BE2C (cell line): ENCODE results near the gene CAPRIN1.
A peak's percentile ranks its signal among the peaks of the same experiment; 100 is the strongest.
"Not testable (repeated sequence)": the region's sequence is repeated elsewhere in the genome, so short reads cannot be mapped to it uniquely, and the experiment has no call there.

Experiments
- DNase-seq: peaks from one replicate; pipeline ENCODE4 v3.0.0-alpha.2; 2020
- H3K27me3 ChIP-seq: fragments of 250-450 bp; sonication (Bioruptor Pico); 2 replicates; pipeline ENCODE4 v1.5.1; 2020; ENCODE audit warnings: mild to moderate bottlenecking
- H3K36me3 ChIP-seq: fragments of 250-450 bp; sonication (Bioruptor Pico); 2 replicates; pipeline ENCODE4 v1.5.1; 2020; ENCODE audit warnings: mild to moderate bottlenecking
- H3K4me1 ChIP-seq: fragments of 250-450 bp; sonication (Bioruptor Pico); 2 replicates; pipeline ENCODE4 v1.5.1; 2020
- H3K4me3 ChIP-seq: 2 replicates; pipeline ENCODE4 v1.5.1; 2011; ENCODE audit warnings: low read depth, low read length
- H3K9me3 ChIP-seq: fragments of 250-450 bp; sonication (Bioruptor Pico); 2 replicates; pipeline ENCODE4 v1.5.1; 2020
- TF ChIP-seq, protein P1 (sequence below): IDR thresholded peaks from 2 replicates; pipeline ENCODE4 v1.5.1; 2012; ENCODE audit warnings: mild to moderate bottlenecking, low read depth, low read length

CAPRIN1 gene

DNA sequence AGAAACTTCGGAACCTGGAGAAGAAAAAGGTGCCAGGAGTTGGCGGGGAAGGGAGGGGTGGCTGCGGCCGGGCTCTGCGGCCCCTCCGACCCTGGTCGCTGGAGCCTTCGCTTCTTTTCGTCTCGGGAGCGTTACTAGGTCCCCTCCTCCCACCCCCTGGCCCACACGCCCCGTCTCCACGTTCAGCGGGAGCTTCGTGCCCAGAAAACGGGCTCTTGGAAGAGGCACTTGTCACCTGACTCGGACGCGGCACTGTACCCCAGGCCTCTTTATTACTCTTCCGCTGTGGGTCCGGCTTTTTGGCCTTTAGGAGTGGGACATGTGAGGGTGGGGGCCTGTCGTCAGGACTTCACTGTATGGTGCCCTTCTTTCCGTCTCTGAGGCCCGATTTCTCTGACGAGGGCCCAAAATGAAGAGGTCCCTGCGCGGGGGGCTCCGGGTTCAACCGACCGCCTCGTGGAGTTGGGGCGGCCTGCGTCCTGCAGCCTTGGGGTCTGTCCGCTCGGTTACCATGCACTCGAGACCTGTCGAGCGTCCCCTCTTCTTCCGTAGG lies 1.2 kb downstream of the CAPRIN1 start:
- TF ChIP-seq, protein P1, sequence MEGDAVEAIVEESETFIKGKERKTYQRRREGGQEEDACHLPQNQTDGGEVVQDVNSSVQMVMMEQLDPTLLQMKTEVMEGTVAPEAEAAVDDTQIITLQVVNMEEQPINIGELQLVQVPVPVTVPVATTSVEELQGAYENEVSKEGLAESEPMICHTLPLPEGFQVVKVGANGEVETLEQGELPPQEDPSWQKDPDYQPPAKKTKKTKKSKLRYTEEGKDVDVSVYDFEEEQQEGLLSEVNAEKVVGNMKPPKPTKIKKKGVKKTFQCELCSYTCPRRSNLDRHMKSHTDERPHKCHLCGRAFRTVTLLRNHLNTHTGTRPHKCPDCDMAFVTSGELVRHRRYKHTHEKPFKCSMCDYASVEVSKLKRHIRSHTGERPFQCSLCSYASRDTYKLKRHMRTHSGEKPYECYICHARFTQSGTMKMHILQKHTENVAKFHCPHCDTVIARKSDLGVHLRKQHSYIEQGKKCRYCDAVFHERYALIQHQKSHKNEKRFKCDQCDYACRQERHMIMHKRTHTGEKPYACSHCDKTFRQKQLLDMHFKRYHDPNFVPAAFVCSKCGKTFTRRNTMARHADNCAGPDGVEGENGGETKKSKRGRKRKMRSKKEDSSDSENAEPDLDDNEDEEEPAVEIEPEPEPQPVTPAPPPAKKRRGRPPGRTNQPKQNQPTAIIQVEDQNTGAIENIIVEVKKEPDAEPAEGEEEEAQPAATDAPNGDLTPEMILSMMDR: no peak
- H3K36me3 ChIP-seq: peaks cover 15% of the 10 kb centered on the region
- peak; percentile 6 for DNase-seq

DNA sequence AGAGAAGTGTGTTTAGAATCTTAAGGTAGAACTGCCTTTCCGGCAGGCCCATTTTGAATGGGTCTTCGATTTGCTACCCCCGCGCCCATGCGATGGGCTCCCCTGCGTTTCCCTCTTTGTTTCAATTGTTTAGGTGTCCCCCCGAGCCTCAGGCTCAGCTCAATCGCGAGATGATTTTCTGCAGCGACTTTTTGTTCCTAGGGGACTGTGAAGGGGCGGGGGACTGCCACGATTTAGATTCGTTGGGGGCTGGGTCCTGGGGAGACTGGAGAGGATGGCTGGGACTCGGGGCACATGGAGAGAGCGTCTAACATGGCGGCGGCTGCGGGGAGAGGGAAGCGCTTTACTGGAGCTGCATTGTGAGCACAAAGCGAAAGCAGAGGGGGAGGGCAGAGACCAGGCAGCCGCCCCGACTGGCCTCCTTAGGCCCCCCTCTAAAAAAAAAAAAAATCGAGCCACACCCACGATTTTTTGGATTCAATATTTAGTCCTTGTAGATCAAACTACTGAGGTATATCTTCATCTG lies 1.7 kb downstream of the CAPRIN1 start:
- Histone ChIP-seq H3K36me3 (peaks cover 15% of the 10 kb centered on the region), H3K27me3 (no peaks in the 10 kb centered on the region), H3K4me1 (no peaks in the 10 kb centered on the region), H3K9me3 (no peaks in the 10 kb centered on the region), H3K4me3 (peak overlapping the region; percentile 86)
- DNase-seq: peak; percentile 69
- TF ChIP-seq, protein P1: no peak

More for the DNA sequence above, 1.2 kb downstream of the CAPRIN1 start:
- H3K9me3 ChIP-seq: no peaks in the 10 kb centered on the region
- H3K4me3 ChIP-seq: peak overlapping the region; percentile 86
- H3K4me1 ChIP-seq: no peaks in the 10 kb centered on the region
- no peaks in the 10 kb centered on the region for H3K27me3 ChIP-seq

DNA sequence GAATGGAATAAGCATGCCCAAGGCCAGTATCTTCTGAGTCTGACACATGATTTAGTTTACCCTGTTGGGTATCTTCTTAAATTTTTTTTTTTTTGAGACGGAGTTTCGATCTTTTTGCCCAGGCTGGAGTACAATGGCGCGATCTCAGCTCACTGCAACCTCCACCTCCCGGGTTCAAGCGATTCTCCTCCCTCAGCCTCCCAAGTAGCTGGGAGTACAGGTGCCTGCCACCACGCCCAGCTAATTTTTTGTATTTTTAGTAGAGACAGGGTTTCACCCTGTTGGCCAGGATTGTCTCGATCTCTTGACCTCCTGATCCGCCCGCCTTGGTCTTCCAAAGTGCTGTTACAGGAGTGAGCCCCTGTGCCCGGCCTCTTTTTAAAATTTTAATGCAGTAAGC lies 2.8 kb downstream of the CAPRIN1 start:
- not testable (repeated sequence) for H3K4me1 ChIP-seq

DNA sequence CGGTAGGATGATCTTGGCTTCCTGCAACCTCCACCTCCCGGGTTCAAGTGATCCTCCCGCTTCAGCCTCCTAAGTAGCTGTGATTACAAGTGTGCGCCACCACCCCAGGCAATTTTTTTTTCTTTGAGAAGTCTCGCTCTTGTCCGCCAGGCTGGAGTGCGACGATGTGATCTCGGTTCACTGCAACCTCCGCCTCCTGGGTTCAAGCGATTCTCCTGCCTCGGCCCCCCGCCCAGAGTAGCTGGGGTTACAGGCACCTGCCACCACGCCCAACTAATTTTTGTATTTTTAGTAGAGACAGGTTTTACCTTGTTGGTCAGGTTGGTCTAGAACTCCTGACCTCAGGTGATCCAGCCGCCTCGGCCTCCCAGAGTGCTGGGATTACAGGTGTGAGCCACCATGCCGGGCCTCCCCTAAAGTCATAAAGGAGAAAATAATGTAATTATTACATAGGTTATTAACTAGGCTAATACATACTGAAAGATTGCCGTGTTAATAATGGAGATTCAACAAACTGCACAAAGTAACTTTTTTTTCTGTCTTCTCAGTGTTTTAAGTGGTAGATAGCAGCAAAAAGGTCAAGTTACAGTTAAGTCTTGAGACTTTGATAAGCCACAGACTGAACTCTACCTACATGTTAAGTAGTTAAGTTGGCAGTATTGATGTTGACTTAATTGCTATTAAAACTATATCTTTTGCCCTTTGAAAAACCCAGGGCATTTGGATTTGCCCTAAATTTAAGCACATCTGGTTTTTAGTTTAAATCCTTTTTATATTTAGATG lies 3.9 kb downstream of the CAPRIN1 start:
- TF ChIP-seq, protein P1: no peak
- no peaks in the 10 kb centered on the region for H3K27me3 ChIP-seq
- H3K9me3 ChIP-seq: no peaks in the 10 kb centered on the region
- no peaks in the 10 kb centered on the region for H3K4me1 ChIP-seq
- no peak for DNase-seq
- no peak overlapping the region for H3K4me3 ChIP-seq
- H3K36me3 ChIP-seq: peaks cover 15% of the 10 kb centered on the region

More for the DNA sequence above, 2.8 kb downstream of the CAPRIN1 start:
- not testable (repeated sequence) for DNase-seq, H3K27me3 ChIP-seq, H3K9me3 ChIP-seq
- peak overlapping the region; percentile 86 for H3K4me3 ChIP-seq
- peaks cover 15% of the 10 kb centered on the region for H3K36me3 ChIP-seq

DNA sequence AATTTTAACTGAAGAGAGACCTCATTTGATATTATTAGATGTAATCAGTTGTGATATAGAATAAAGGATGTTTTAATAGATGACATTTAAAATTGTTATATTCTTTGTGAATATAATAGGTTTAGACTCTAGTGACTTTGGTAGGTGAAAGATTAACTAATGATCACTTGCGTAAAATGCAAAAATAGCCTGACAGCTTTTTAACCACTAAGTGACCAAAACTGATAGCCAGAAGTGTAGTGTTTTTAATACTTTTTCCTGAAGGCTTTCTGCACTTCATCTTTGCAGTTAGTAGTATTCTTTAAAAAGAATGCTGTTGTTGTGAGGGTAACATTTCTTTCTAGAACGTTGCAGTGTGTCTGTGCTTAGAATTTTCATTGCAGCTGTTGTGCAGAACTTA lies 5.1 kb downstream of the CAPRIN1 start:
- no peak for DNase-seq
- H3K27me3 ChIP-seq: no peaks in the 10 kb centered on the region
- TF ChIP-seq, protein P1: no peak
- H3K36me3 ChIP-seq: peaks cover 15% of the 10 kb centered on the region
- H3K4me1 ChIP-seq: no peaks in the 10 kb centered on the region
- H3K4me3 ChIP-seq: no peak overlapping the region
- H3K9me3 ChIP-seq: no peaks in the 10 kb centered on the region

DNA sequence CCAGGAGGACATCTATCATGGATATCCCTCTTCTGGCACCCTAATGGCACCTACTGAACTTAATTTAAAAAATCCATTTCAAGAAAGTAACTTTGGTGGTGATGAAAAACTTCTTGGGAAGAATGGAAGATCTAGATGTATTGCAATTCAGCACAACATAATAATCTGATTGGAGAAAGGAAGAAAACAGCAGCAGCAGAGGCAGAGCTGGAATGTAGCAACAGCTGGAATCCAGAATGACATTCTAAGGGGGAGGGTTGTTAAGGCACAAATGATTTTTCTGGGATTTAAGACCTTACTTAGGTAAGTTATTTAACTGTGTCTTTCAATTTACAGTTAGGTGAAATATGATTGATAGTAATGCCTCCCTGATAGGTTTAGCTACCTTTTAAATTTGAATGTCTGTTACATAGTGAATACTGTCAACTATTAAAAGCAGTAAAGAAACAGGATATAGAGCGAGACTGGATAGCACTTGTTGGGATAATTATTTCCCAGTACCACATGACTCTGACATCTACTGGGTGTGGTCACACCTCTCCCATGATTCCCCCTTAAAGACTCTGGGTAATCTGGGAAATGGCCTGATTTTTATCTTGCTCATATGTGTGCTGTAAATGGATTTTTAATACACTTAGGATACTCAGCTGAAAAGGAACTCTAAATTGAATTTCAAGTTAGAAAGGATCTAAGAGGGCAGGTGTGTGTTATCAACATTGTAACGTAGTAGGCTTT lies 11.7 kb downstream of the CAPRIN1 start:
- TF ChIP-seq, protein P1: no peak
- Histone ChIP-seq H3K4me3 (no peak overlapping the region), H3K4me1 (no peaks in the 10 kb centered on the region; the same call in 1 of the 2 replicates), H3K9me3 (no peaks in the 10 kb centered on the region), H3K36me3 (no peaks in the 10 kb centered on the region; the same call in 1 of the 2 replicates), H3K27me3 (no peaks in the 10 kb centered on the region)
- no peak for DNase-seq
